ENCODE data around the gene OGDH.

OGDH gene

DNA sequence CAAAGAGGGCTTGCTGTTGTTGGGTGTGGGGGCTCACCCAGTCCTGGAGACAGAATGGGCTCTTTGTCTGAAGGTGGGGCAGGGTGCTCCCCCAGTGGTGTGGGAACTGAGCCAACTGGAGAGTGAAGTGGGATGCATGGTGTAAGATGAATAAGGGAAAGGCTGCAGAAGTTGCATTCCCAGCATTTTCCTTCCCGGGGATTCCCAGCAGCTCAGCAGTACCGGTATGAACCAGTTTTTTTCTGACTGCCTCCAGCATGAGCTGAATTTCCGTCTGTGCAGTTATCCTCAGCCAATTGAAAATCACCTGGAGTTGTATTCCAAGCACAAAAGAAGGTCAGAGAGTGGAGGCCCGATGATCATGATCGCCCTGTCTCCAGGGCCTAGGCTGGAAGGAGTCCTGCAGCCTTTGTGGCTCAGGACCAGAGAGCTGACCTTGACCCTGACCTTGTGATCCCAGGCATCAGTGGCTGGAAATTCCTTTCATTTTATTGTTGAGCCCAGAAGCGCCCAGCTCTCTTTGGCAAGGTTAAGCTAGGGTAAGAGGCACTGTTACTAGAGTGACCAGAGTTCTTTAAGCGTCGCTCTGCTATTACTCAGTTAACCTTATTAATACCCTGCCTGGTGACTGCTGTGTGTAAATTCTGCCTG lies 33.4 kb downstream of the OGDH start:
- TF ChIP-seq CTCF (IDR thresholded peaks at IDR 0.05): no peak
- peak overlapping the region; percentile 13 to 51 for H3K4me3 ChIP-seq (ENCODE audit: low read depth in 1 of 2, low read length in 1 of 2)

GRCh38 chr7:44643206-44643605 lies 36.8 kb downstream of the OGDH start:
- Histone ChIP-seq H3K27ac (no peak overlapping the region), H3K4me3 (ENCODE audit: low read depth in 1 of 2, low read length in 1 of 2) (no peak overlapping the region), H3K4me1 (ENCODE audit: control insufficient read depth in 1 of 2, insufficient read depth in 1 of 2, low read depth in 1 of 2, low read length in 1 of 2) (peaks cover 33% of the 10 kb centered on the region in 2 experiments), H3K9me3 (no peaks in the 10 kb centered on the region), H3K36me3 (peaks cover 26% of the 10 kb centered on the region), H3K27me3 (no peaks in the 10 kb centered on the region)
- no peak for TF ChIP-seq CTCF (IDR thresholded peaks at IDR 0.05)

More for the DNA sequence above, 33.4 kb downstream of the OGDH start:
- no peaks in the 10 kb centered on the region for H3K27me3 ChIP-seq
- H3K4me1 ChIP-seq (ENCODE audit: control insufficient read depth in 1 of 2, insufficient read depth in 1 of 2, low read depth in 1 of 2, low read length in 1 of 2): peaks cover 59 to 65% of the 10 kb centered on the region in 2 experiments
- H3K9me3 ChIP-seq: no peaks in the 10 kb centered on the region
- no peaks in the 10 kb centered on the region for H3K36me3 ChIP-seq
- peak overlapping the region; percentile 99 for H3K27ac ChIP-seq

GRCh38 chr7:44645254-44645653 lies 38.8 kb downstream of the OGDH start:
- no peak for TF ChIP-seq CTCF (IDR thresholded peaks at IDR 0.05)
- H3K27ac ChIP-seq: peak overlapping the region; percentile 35

DNA sequence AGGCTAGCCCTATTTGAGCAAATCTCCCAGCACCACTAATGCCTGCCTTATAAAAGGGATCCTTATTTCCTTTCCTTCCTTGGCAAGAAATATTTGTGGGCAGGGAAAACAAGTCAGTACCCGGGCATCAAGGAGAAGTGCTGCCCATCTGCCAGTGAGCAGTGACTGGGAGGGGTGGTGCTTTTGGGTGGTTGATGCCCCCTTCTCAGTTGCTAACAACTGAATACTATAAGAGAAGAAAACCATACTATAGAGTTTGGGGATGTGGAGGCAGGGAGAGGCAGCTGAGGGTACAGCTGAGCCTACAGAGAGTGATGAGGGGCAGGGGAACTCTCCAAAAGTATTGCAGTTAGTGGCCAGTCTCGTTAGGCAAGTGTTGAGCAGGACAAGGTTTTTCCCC lies 39.3 kb downstream of the OGDH start:
- no peak overlapping the region for H3K4me3 ChIP-seq (ENCODE audit: low read depth in 1 of 2, low read length in 1 of 2)
- no peaks in the 10 kb centered on the region for H3K27me3 ChIP-seq
- H3K27ac ChIP-seq: peak overlapping the region; percentile 29
- H3K9me3 ChIP-seq: no peaks in the 10 kb centered on the region
- H3K36me3 ChIP-seq: peaks cover 49% of the 10 kb centered on the region
- no peak for TF ChIP-seq CTCF (IDR thresholded peaks at IDR 0.05)
- H3K4me1 ChIP-seq (ENCODE audit: control insufficient read depth in 1 of 2, insufficient read depth in 1 of 2, low read depth in 1 of 2, low read length in 1 of 2): peaks cover 8% of the 10 kb centered on the region in 2 experiments

More at GRCh38 chr7:44645254-44645653, 38.8 kb downstream of the OGDH start:
- Histone ChIP-seq H3K27me3 (no peaks in the 10 kb centered on the region), H3K9me3 (no peaks in the 10 kb centered on the region), H3K4me1 (ENCODE audit: control insufficient read depth in 1 of 2, insufficient read depth in 1 of 2, low read depth in 1 of 2, low read length in 1 of 2) (peaks cover 12 to 13% of the 10 kb centered on the region in 2 experiments), H3K4me3 (ENCODE audit: low read depth in 1 of 2, low read length in 1 of 2) (no peak overlapping the region), H3K36me3 (peaks cover 44% of the 10 kb centered on the region)

DNA sequence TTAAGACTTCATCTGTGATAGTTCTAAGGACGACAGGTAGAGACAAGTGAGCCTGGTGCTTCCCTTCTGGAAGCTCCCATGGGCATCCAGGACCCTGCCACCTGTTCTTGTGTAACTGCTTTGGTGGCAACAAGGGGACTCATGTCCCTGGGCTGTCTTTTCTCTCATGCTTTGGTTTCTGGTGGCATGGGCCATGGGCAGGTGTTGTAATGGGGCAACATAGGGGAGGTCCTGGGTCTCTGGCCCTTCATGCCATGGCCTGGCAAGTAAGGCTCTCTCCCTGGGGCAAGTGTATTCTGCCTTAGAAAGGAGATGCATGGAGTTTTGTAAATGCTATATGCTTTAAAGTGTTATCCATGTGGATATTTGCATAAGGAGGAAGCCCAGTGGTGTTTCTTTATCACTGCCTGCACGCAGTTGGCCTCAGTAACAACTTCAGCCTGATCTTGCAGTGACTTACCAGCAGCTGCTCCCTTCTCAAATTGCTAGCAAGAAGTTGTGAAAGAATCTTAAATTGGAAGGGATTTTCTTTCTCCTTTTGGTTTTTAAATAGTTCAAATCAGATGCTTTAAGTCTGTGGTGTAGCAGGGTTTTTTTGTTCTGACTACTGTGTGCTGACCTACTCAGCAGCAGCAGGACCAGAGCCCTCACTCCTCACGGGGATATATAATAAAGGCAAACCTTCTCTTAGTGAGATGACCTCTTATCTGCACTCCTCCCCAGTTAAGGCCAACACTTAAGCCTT lies 39.9 kb downstream of the OGDH start:
- peak overlapping the region; percentile 29 for H3K27ac ChIP-seq
- H3K27me3 ChIP-seq: no peaks in the 10 kb centered on the region
- no peak for TF ChIP-seq CTCF (IDR thresholded peaks at IDR 0.05)
- no peak overlapping the region for H3K4me3 ChIP-seq (ENCODE audit: low read depth in 1 of 2, low read length in 1 of 2)
- H3K4me1 ChIP-seq (ENCODE audit: control insufficient read depth in 1 of 2, insufficient read depth in 1 of 2, low read depth in 1 of 2, low read length in 1 of 2): peaks cover 5 to 6% of the 10 kb centered on the region in 2 experiments
- H3K36me3 ChIP-seq: peaks cover 55% of the 10 kb centered on the region
- H3K9me3 ChIP-seq: no peaks in the 10 kb centered on the region
